Measurements from ENCODE around the gene RAB31.

Gene RAB31

DNA sequence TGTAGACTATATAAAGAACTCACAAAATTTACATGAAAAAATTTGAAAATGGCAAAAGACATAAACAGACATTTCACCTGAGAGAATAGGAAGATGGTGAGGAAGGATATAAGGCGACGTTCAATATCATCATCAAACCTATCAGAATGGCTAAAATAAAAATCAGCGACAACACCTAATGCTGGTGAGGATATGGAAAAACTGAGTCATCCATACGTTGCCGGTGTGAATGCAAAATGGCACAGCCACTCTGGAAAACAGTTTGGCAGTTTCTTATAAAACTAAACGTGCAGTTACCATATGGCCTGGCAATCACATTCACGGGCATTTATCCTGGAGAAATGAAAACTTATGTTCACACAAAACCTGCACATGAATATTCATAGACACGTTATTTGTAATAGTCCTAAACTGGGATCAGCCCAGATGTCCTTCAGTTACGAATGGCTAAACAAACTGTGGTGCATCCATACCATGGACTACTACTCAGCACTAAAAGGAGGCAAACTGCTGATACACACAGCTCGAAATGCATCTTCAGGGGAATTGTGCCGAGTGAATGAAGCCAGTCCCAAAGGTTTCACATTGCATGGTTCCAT is 114.6 kb downstream of the RAB31 start:
- no peak for DNase-seq

GRCh38 chr18:9823805-9824473 is 115.8 kb downstream of the RAB31 start:
- DNase-seq, result no peak

DNA sequence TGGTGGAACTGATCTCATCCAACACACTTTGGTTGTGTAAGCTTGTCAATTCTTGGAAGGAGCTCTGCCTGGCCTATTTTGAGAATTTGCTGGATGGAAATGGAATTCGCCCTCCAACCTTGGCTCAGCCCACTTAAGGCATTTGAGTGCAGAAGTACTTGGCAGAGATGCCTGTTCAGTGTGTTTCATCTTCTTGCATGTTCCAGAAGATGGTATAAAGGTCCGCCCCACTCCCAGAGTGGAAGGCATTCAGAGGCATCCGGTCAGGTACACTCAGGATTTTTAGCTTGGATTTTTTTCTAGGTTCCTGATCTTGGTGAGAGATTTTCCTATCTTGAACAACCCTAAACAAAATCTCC is 116.4 kb downstream of the RAB31 start:
- no peak for DNase-seq

DNA sequence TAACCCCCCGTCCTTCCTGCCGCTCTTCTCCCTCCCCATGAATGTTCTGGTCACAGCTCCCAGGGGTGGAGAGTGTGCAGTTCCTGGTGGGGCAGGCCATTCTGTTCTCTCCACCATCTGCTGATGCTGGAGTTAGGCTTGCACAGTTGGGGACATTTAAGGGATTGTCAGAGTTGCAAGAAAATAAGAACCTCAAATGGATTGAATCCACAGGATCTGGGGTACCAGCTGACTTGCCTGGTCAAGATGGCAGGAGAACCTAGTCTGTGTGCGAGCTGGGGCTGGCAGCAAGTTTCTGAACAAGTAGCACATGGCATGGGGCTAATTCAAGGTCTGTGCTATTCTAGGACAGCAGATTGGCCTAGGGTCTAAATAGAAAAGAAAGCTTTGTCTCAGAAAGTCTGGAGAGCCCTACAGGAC is 116.9 kb downstream of the RAB31 start:
- DNase-seq, result no peak

DNA sequence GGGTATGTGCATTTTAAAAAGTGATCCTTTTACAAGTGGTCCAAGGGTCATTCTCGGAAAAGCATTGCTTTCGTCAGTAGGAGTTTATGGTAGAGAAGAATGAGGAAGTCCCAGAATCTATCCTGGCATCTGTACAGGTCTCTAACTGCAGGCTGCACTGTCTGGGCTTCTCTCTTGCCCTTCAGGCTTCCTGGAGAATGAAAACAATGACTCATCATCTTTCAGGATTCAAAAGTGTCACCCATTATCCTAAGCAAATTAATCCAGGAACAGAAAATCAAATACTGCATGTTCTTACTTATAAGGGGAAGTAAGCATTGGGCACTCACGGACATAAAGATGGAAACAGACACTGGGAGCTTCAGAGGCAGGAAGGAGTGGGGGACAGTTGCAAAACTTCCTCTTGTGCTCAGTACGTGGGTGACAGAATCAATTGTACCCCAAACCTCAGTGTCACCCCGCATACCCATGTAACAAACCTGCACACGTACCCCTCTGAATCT is 117.5 kb downstream of the RAB31 start:
- no peak for DNase-seq

- DNase-seq, result no peak
Measured at GRCh38 chr18:9826685-9827084, 118.6 kb downstream of the RAB31 start.

DNA sequence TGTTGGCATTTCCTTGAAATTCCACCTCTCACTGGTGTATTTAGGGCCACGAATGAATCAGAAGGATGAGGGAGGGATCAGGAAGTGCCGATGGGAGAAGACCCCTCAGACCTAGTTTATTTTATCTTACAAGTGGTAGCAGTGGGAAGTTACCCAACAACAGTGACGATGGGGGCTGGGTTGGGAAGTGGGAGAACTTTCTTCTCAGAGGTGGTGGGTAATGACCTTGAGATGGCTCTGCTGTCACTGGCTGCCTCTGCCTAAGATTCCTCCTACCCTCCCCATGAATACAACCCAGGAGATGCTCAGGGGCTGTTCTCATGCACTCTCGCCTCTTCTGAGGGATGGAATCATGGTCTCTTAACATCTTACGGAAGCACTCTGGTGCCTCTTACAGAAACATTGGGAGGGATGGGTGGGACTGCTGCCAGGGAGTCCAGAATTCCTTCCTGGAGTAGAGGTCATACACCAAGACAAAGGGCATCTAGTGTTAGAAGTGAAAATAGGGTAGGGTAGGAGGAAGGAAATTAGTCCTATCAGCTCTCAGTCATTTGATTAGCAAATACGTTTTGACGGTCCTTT is 119.2 kb downstream of the RAB31 start:
- DNase-seq, result no peak

DNA sequence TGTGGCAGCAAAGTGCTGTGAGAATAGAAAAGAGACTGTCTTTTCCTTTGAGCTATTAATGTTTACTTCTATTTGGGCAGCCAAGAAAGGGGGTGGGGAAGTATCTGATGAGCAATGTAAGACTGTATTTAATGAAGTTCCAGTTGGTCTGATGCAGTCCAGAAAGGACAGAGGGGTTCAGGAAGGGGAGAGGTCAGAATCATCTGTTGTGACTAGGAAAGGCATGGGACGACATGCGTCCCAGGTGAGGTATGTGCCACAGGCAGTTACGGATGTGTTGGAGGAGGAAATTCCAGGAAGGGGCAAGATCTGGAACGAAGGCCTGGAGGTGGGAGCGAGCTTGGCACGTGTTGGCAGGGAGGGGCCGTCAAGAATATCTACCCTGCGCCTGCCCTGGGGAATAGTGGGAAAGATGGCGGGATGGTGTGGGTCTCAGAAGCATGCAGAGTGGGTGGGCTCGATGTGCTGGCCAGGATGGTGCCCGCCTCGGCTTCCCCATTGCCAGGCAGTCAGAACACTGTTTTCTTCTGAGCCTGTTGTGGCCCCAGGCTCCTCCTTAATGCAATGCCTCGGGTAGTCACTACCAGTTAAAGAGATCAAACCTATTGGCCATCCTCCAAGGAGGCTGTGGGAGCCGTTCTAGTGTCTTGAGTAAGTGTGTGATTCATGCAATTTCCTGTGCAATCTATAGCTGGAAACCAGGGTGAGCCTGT is 119.8 kb downstream of the RAB31 start:
- no peak for DNase-seq

- no peak for DNase-seq
Measured at GRCh38 chr18:9828506-9829396, 120.7 kb downstream of the RAB31 start.

- no peak for DNase-seq
Measured at GRCh38 chr18:9829397-9829712, 121.3 kb downstream of the RAB31 start.

DNA sequence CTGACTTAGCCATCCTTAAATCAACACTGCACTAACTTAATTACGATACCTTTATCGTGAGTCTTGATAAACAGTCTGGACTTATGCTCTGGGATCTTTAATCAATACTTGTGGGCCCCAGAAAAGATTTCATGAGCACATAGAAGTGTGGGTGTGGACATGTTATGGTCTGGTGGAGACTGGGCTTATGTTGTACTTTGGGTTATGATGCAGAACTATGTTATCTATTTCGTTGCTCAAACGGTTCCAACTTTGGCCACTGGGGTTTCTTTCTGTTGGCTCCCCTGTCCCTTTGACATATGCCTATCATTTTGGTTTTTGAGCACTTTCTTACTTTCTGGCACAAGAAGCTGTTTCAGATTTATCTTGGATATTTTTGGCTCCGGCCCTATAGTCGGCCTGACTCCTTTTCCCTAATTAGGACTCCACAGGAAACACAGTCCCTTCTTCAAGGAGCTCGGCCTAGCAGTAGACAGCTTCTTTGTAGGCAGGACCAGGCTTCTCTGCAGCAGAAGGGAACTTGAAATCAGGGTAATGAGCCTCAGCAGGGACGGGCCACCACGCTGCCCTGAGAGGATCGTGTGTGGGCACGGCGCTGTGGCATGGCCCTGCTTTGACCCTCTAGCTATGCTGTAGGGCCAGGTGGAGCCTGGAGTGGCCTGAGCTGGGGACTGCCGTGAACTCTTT is 123.1 kb downstream of the RAB31 start:
- no peak for DNase-seq

GRCh38 chr18:9831723-9832199 is 123.7 kb downstream of the RAB31 start:
- no peak for DNase-seq

DNA sequence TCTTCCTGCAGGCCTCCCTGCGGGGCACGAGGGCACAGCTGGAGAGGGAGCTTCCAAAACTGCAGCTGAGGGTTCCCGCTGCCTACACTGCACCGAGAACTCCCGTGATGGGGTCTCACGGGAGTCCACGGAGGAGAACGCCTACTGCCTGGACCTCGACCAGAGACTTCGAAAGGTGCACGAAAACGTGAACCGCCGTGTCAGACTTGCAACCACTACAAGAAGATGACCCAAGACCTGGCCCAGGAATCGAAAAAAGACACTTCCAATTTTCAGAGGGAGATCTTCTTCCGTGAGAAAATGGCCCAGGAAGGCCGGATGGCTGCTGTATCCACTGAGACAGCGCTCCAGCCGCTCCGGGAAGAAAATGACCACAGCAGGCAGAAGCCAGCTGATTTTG is 124.8 kb downstream of the RAB31 start:
- DNase-seq, result no peak

DNA sequence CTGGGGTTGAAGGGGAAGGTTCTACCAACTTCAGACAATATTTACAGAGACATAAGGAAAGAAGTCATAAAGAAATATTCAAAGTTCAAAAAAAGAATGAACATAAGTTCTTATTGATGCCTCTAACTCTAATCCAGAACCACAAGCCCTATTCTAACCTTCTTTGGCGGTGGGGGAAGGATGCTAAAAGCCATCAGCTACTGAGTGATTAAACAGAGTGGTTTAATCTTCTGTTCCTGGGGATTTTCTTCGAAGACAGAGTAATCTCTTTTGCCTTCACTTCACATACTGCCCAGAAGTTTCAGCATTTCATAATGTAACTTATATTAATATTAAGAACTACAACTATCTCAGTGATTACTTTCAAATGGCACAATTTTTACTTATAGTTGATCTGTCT is 126.5 kb downstream of the RAB31 start:
- DNase-seq, result no peak

DNA sequence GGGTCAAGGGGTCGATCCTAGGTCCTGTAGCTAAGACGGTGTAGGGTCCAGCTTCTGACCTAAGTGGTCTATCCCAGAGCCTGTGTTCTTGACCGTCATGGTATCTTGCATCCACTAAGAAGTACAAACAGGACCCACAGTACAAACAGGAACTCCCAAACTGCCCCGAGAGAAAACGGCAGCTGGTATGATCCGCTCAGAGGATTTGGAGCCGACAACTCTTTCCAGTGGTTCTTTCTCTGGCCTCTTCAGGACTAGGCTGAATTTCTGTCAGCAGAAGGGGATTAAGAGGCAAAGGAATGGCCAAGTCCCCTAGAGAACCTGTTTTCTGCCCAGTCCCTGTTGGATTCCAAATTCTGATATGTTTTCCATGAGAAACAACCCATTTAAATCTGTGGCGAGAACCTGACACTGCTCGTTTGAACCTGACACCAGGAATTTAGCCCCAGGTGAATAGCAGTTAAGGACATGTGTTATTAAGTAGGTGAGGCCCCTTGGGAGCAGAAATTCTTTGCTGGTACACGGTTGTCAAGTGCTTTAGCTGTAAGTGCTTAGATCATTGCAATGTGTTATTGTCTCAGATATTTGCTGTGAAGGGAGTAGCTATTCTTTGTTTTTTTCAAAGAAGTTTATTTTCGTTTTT is 127.1 kb downstream of the RAB31 start:
- peak; percentile 18 to 54 for DNase-seq

- no peak for DNase-seq
Measured at GRCh38 chr18:9835825-9836224, 127.7 kb downstream of the RAB31 start.

DNA sequence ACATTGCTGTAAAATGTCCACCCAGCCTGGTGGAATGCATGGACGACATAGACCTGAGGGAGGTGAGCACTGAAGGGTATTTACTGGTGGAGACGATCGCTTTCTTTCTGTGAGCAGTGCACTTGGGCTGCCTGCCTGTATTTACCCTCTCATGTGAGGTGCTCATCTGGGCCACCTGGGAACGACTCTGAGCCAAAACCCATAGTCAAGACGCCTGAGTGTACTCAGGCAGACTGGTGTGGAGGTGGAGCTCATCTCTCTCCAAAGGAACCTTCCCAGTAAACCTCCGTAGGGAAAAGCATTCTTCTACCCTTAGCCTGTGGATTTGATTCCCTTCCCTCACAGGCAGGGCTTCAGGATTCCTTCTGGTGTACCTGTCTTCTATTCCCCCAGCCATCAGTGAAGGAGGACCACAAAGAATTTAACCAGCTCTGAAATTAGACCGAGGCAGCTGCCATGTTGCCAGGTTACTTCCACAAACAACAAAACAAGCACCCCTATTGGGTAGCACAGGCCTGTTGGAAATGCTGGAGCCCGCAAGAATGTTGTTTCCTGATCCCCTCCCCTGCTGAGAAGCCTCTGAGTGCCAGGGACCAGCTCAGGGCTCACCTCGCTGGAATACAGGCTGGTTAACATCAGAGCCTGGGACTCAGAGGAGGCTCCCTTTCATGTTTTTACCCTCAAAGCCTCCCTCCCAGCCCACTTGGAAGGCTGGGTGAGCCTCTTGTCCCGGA is 130.2 kb downstream of the RAB31 start:
- peak in 1 of 2 experiments; percentile 17 for DNase-seq

DNA sequence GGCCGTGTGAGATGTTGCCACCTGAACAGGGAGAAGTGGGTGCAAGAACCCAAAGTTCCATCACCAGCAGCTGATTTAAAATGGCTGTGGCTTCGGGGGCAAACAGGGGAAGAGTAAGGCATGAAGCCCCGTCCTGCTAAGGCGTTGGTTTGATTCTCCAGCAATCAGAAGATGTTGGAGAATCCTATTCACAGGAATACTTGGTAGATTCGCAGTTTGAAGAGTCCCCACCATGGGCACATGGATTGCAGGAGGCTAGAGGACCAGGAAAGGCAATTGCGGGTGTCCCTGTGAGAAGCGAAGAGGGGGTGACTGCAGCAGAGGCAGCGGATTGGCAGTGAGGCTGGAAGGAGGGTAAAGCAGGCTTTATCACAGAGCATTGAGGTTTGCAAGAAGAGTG is 131.1 kb downstream of the RAB31 start:
- no peak for DNase-seq

GRCh38 chr18:9839853-9840252 is 131.8 kb downstream of the RAB31 start:
- no peak for DNase-seq

DNA sequence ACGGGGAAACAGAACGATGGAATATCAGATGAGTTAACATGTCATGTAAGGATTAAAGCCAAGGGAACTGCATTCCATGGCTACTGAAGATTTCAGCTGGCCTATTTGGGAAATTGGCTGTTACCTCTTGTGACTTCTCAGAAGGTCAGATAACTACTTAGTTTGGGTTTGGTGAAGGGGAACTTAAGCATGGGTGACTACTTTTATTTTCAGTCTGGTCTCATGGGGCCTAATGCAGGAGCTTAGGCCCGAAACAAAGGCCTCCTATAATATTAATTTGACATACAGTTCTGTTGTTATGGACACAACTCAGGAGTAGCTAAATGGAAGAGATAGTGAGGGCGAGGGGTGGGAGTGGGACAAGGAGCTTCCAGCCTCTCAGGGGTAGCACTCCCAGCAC is 133.7 kb downstream of the RAB31 start:
- DNase-seq, result no peak

DNA sequence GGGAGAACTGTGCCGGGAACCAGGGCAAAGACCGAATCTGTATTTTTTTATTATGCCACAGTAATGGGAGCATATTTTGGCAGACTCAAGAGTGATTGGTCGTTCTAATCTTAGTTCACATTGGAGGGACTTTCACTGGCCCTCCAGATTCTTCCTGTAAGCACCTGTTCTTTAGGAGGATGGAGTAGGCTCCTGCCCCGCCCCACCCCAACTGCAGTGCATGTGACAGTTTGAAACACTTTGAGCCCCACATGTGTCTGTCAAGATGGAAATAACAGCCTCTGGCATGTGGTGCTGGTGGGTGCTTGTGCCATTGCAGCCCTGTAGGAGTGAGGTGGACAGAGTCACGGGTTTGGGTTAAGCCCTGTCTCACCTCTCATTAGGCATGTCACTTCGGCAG is 134.3 kb downstream of the RAB31 start:
- no peak for DNase-seq
